Pancreas (tissue), 10 donors: Measurements from ENCODE around the gene GTPBP3. TPM values are rescaled to one million over a fixed set of nuclear protein-coding genes. Genes with fewer than 3 reads are reported as not detected.
A peak's percentile ranks its signal among the peaks of the same experiment; 100 is the strongest.

Source experiments
- ATAC-seq, 4 donors: fragments of 200-7000 bp; cut with Tn5 transposase; one replicate each; pipeline versions ENCODE4 v1.8.0 to v1.9.1; 2020; ENCODE audit warnings: mild to moderate bottlenecking in 4 of 4, moderate library complexity in 4 of 4
- DNase-seq, 6 donors: peaks; one replicate each; pipeline ENCODE4 v3.0.0-alpha.2; 2020
- FAIRE-seq: peaks from 2 replicates; lab custom pipeline; 2012; peaks lifted over from hg19 to GRCh38; lab: Jason Lieb, UNC
- H3K27ac ChIP-seq, 4 donors: fragments of 200-600 bp; sonication (generic); 1 replicate in 3 of 4; 2 replicates in 1 of 4; pipeline versions ENCODE4 v1.5.0 to v1.8.0; 2020
- H3K27me3 ChIP-seq, 4 donors: fragments of 200-600 bp; one replicate each; pipeline ENCODE4 v1.8.0; 2021
- H3K36me3 ChIP-seq, 3 donors: fragments of 200-600 bp; sonication (generic) in 1 of 3; one replicate each; pipeline versions ENCODE4 v1.5.0 to v1.8.0; 2020 to 2021
- H3K4me1 ChIP-seq, 3 donors: fragments of 200-600 bp; one replicate each; pipeline ENCODE4 v1.8.0; 2021
- H3K4me3 ChIP-seq, 4 donors: fragments of 200-600 bp; sonication (generic) in 2 of 4; one replicate each; pipeline versions ENCODE4 v1.5.0 to v1.8.0; 2020 to 2021
- H3K9me3 ChIP-seq, 4 donors: fragments of 200-600 bp; one replicate each; pipeline ENCODE4 v1.8.0; 2021
- WGBS, 2 donors: extraction: QIAGEN DNeasy Blood & Tissue Kit; methylation state at CpG; one replicate each; pipeline ENCODE4 v1.1.7; 2013; 5-methylcytosine and 5-hydroxymethylcytosine counted together
- intact Hi-C, 3 donors: fragments of 100-400 bp; cut with DNase I; formaldehyde crosslinking; loops; one replicate each; pipeline versions ENCODE4 v1.11.1 to v1.14.2; 2022
- polyA plus RNA-seq, 2 donors: library from polyadenylated mRNA; stranded (reverse); fragments of 200-250 nt; gene quantifications; one replicate each; pipeline ENCODE4 v1.2.3, GENCODE V29; 2013
- total RNA-seq, 6 donors: library from RNA; stranded (reverse); fragmentation: NEBNext Ultra II Directional in 4 of 6; extraction: Animal tissue kit (Norgen Biotek cat#: 25700) in 4 of 6; gene quantifications; one replicate each; pipeline versions ENCODE4 v1.2.1 to v1.2.4, GENCODE V29; 2021 to 2023
- TF ChIP-seq, protein P1 (sequence below), 4 donors: fragments of 200-600 bp; sonication (generic) in 3 of 4; IDR thresholded peaks; one replicate each; pipeline versions ENCODE4 v1.5.0 to v1.8.0; 2021; ENCODE audit warnings: antibody characterized with exemption in 4 of 4
- donor health status: healthy with polysubstance abuse.
- donor health status: DM: no; HTN: no; CAD: no; lungs with moderate emphysema.
- donor health status: DM: no; HTN: no; CAD: no.
- donor health status: control.
- donor health status: control.
- donor health status: Bipolar disorder and iron deficiency.
- donor health status: DM: yes; HTN: yes; CAD: no.
- donor health status: DM: no; HTN: no; CAD: no.
- donor health status: DM: no; HTN: no; CAD: no.
- donor health status: DM: yes; HTN: yes; CAD: no.

Gene GTPBP3
- total and polyA plus RNA-seq, 8 donors = 9.1 to 28.2 (median 12.7) TPM

- Histone ChIP-seq H3K36me3 (no peaks in the 10 kb centered on the region), H3K4me1 (peaks cover 5 to 30% (median 15%) of the 10 kb centered on the region in 3 donors), H3K4me3 (peak overlapping the region; percentile 64 to 88 (median 76)), H3K27ac (peak overlapping the region; percentile 25 to 58 (median 52)), H3K27me3 (no peaks in the 10 kb centered on the region), H3K9me3 (no peaks in the 10 kb centered on the region)
- 7 to 15% methylated on average over 20 to 29 of the region's 29 CpGs for WGBS, 2 donors
- DNase-seq = peak in 5 of 6 donors; percentile 31 to 83 (median 47)
- intact Hi-C loops = no loop called here
- FAIRE-seq = no peak
- TF ChIP-seq, protein P1, sequence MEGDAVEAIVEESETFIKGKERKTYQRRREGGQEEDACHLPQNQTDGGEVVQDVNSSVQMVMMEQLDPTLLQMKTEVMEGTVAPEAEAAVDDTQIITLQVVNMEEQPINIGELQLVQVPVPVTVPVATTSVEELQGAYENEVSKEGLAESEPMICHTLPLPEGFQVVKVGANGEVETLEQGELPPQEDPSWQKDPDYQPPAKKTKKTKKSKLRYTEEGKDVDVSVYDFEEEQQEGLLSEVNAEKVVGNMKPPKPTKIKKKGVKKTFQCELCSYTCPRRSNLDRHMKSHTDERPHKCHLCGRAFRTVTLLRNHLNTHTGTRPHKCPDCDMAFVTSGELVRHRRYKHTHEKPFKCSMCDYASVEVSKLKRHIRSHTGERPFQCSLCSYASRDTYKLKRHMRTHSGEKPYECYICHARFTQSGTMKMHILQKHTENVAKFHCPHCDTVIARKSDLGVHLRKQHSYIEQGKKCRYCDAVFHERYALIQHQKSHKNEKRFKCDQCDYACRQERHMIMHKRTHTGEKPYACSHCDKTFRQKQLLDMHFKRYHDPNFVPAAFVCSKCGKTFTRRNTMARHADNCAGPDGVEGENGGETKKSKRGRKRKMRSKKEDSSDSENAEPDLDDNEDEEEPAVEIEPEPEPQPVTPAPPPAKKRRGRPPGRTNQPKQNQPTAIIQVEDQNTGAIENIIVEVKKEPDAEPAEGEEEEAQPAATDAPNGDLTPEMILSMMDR (IDR thresholded peaks at IDR 0.05) = no peak
- peak in 1 of 4 donors; percentile 0 for ATAC-seq
These were observed 34.8 kb upstream of the GTPBP3 start for GRCh38 chr19:17302391-17303166.

DNA sequence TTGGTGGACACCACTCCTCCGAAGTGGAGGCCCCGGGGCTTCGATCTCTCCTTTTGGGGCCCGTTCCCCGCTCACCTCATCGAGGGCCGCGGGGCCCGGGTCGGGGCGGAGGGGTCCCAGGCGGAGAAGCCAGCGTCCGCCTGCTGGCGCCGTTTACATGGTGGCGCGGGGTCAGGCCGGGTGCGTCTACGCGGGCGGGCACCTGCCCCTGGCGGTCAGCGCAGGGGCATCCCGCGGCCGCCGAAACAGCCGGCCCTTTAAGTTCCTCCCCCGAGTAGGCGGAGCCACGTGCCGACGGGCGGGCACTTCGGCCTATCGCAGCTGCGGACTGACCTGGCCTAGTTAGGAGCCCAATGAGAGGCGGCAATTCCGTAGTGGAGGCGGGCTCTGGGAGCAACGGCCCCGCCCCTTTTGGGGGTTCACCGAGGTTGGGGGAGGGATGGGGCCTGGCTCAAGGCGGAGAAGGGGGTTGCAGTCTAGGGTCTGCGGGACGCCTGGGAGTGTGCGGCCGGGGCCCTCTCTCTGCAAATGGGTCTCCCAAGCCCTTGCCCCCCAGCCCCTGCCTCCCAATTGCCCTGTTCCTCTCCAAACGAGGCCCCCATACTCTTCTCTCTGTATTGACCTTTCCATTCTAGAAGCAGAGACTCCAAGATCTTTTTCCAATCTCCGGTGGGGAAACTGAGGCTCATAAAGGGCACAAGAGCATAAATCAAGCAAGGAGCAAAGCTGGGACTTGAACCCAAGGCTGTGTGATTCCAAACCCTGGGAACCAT, 34.0 kb upstream of the GTPBP3 start, which contains the start of gene ABHD8:
Gene ABHD8, minus strand, starts transcription at position 259 of the 773 bp plus-strand sequence. CDS start 1,809 bp downstream, outside the sequence.
- Histone ChIP-seq H3K9me3 (no peaks in the 10 kb centered on the region), H3K27me3 (no peaks in the 10 kb centered on the region), H3K4me1 (peaks cover 5 to 30% (median 15%) of the 10 kb centered on the region in 3 donors), H3K4me3 (peak within 1 kb of the TSS; percentile 64 to 88 (median 76)), H3K27ac (peak within 1 kb of the TSS; percentile 25 to 58 (median 52)), H3K36me3 (no peaks in the 10 kb centered on the region)
- WGBS, 2 donors = 1 to 2% methylated on average over 50 to 52 of the region's 52 CpGs
- DNase-seq = peak; percentile 96 to 99 (median 98)
- TF ChIP-seq, protein P1 (IDR thresholded peaks at IDR 0.05) = peak; percentile 61 to 68 (median 64)
- FAIRE-seq = no peak
- intact Hi-C loops = no loop called here
- ATAC-seq = peak; percentile 73 to 86 (median 80)

GRCh38 chr19:17303940-17304267, 33.4 kb upstream of the GTPBP3 start:
- WGBS, 2 donors = 70 to 78% methylated on average over 12 of the region's 12 CpGs
- FAIRE-seq = no peak
- no peaks in the 10 kb centered on the region for H3K27me3 ChIP-seq
- no peak for ATAC-seq
- peaks cover 5 to 30% (median 15%) of the 10 kb centered on the region in 3 donors for H3K4me1 ChIP-seq
- H3K9me3 ChIP-seq = no peaks in the 10 kb centered on the region
- no peak for DNase-seq
- peak overlapping the region in 2 of 4 donors; percentile 64 to 88 for H3K4me3 ChIP-seq
- TF ChIP-seq, protein P1 (IDR thresholded peaks at IDR 0.05) = no peak
- no peak overlapping the region for H3K27ac ChIP-seq
- H3K36me3 ChIP-seq = no peaks in the 10 kb centered on the region
- intact Hi-C loops = no loop called here

DNA sequence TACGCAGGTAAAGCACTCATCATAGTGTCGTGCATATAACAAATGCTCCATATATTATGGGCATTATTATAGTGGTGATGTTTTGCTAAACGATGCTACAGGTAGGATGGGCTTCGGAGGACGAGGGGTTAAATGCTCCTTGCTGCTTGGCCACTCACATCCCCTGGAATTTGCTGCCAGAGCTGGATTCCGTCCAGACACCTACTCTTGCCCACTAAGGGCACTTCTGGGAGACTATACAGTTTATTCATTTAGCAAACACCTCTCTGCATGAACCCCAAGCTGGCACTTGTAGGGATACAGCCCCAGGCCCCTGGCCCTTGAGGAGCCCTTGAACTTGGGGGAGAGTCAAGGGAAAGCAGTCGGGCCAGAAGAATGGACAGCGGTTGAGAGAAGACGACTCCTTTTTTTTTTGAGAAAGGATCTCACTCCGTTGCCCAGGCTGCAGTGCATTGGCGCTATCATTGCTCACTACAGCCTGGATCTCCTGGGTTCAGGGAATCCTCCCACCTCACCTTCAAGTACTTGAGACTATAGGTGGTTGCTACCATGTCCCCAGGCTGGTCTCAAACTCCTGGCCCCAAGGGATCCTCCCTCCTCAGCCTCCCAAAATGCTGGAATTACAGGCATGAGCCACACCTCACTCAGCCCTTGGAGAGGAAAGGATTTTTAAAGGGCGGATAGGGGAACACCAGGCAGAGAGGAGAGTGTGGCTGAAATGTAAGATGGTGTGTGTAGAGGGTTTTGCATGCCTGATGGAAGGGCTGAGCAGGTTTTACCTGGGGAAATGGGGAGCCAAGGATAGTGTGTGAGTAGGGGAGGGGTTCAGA, 32.8 kb upstream of the GTPBP3 start:
- DNase-seq (peak in 1 of 6 donors; percentile 55), FAIRE-seq (no peak), ATAC-seq (no peak)
- peak overlapping the region in 1 of 4 donors; percentile 73 for H3K4me3 ChIP-seq
- H3K9me3 ChIP-seq = no peaks in the 10 kb centered on the region
- intact Hi-C loops = no loop called here
- H3K27ac ChIP-seq = peak overlapping the region; percentile 33 to 90 (median 88)
- TF ChIP-seq, protein P1 (IDR thresholded peaks at IDR 0.05) = no peak
- WGBS, 2 donors = 57 to 59% methylated on average over 12 of the region's 12 CpGs
- H3K4me1 ChIP-seq = peaks cover 5 to 30% (median 15%) of the 10 kb centered on the region in 3 donors
- no peaks in the 10 kb centered on the region for H3K27me3 ChIP-seq
- H3K36me3 ChIP-seq = no peaks in the 10 kb centered on the region
